HepG2 (cell line): Measurements from ENCODE around the gene SEH1L. TPM values are rescaled to one million over a fixed set of nuclear protein-coding genes. Genes with fewer than 3 reads are reported as not detected.

Source experiments
- ATAC-seq: fragments of 200-7000 bp; cut with Tn5 transposase; 3 replicates; pipeline ENCODE4 v1.9.1; 2020; ENCODE audit warnings: mild to moderate bottlenecking, moderate library complexity
- BruUV-seq: library from RNA; stranded (reverse); fragments of 400-500 nt; replicated peaks from 2 replicates; lab custom pipeline; 2021; lab: Mats Ljungman, UMichigan
- CTCF ChIA-PET: fragments of 300-600 bp; formaldehyde crosslinking; extraction: SDS; loops from one replicate; lab custom pipeline; 2021; ENCODE audit warnings: low total read pairs, inconsistent platforms, low intra/inter-chr PET ratio; lab: Yijun Ruan, JAX
- POLR2A ChIA-PET: fragments of 350-600 bp; sonication (Branson Sonifier 250); formaldehyde crosslinking; loops from one replicate; lab custom pipeline; 2020; ENCODE audit warnings: antibody characterized with exemption, inconsistent platforms; lab: Yijun Ruan, JAX
- DNase-seq: peaks from one replicate; pipeline ENCODE4 v3.0.0-alpha.2; 2015; ENCODE audit warnings: low spot score
- FAIRE-seq: peaks from 3 replicates; lab custom pipeline; 2011; peaks lifted over from hg19 to GRCh38; lab: Jason Lieb, UNC
- H2AFZ ChIP-seq: one replicate; pipeline ENCODE4 v1.6.1; 2011; ENCODE audit warnings: low read length, inconsistent platforms
- H3K27ac ChIP-seq: fragments of 300-600 bp; 3 replicates; pipeline ENCODE4 v1.8.0; 2011; ENCODE audit warnings: mixed run types, mild to moderate bottlenecking, mixed read lengths, low read length, inconsistent platforms; ENCODE audit not compliant: insufficient read depth; ENCODE audit errors: extremely low read length
- H3K27me3 ChIP-seq, 2 experiments: fragments of 200-600 bp in 1 of 2; 2 replicates in 1 of 2; 3 replicates in 1 of 2; pipeline versions ENCODE4 v1.6.0 to v1.8.0; 2011; ENCODE audit warnings: low read length in 2 of 2, mild to moderate bottlenecking in 2 of 2, moderate library complexity in 2 of 2, inconsistent platforms in 1 of 2; ENCODE audit not compliant: insufficient read depth in 2 of 2, control insufficient read depth in 1 of 2
- H3K36me3 ChIP-seq, 2 experiments: fragments of 200-600 bp in 1 of 2; replicated peaks in 1 of 2; 2 replicates in 1 of 2; 3 replicates in 1 of 2; pipeline versions ENCODE4 v1.5.1 to v1.8.0; 2011; ENCODE audit warnings: low read length in 2 of 2, inconsistent platforms in 1 of 2; ENCODE audit not compliant: insufficient read depth in 2 of 2, control insufficient read depth in 1 of 2
- H3K4me1 ChIP-seq: 2 replicates; pipeline ENCODE4 v1.5.1; 2012; ENCODE audit warnings: low read length, inconsistent platforms; ENCODE audit not compliant: insufficient read depth
- H3K4me2 ChIP-seq: 2 replicates; pipeline ENCODE4 v1.6.0; 2011; ENCODE audit warnings: low read depth, low read length, inconsistent platforms
- H3K4me3 ChIP-seq, 3 experiments: fragments of 200-600 bp in 1 of 3; sonication (generic), shearing (Covaris generic) in 1 of 3; replicated peaks in 1 of 3; 2 replicates each; pipeline ENCODE4 v1.5.1; 2011 to 2016; ENCODE audit warnings: low read length in 3 of 3, inconsistent platforms in 2 of 3, low read depth in 2 of 3, mild to moderate bottlenecking in 2 of 3, control low read depth in 1 of 3, mixed read lengths in 1 of 3; ENCODE audit not compliant: insufficient read depth in 1 of 3
- H3K79me2 ChIP-seq: one replicate; pipeline ENCODE4 v1.6.1; 2011; ENCODE audit warnings: low read length, inconsistent platforms; ENCODE audit not compliant: insufficient read depth
- H3K9ac ChIP-seq: 2 replicates; pipeline ENCODE4 v1.6.0; 2011; ENCODE audit warnings: mild to moderate bottlenecking, low read depth, low read length, inconsistent platforms; ENCODE audit not compliant: insufficient read depth
- H3K9me3 ChIP-seq: 2 replicates; pipeline ENCODE4 v1.5.1; 2012; ENCODE audit warnings: mild to moderate bottlenecking, low read length
- H4K20me1 ChIP-seq: 2 replicates; pipeline ENCODE4 v1.6.0; 2011; ENCODE audit warnings: inconsistent platforms, mild to moderate bottlenecking, low read length, moderate library complexity; ENCODE audit not compliant: insufficient read depth
- CENPX ChIP-seq: sonication (generic); formaldehyde crosslinking; IDR thresholded peaks from 2 replicates; pipeline ENCODE4 v1.9.0; 2021; ENCODE audit warnings: mild to moderate bottlenecking, missing genetic modification reagents, moderate library complexity
- E2F2 ChIP-seq: sonication (generic); formaldehyde crosslinking; IDR thresholded peaks from 2 replicates; pipeline ENCODE4 v1.4.0; 2020; ENCODE audit warnings: missing genetic modification reagents, borderline replicate concordance
- FOXP1 ChIP-seq, 2 experiments: fragments of 450-650 bp in 1 of 2; IDR thresholded peaks; 2 replicates each; pipeline ENCODE4 v1.6.1; 2017 to 2018; ENCODE audit warnings: antibody characterized with exemption in 1 of 2
- HOXA7 ChIP-seq: sonication (generic); formaldehyde crosslinking; IDR thresholded peaks from 2 replicates; pipeline ENCODE4 v1.8.1; 2022; ENCODE audit warnings: mild to moderate bottlenecking, missing genetic modification reagents, moderate library complexity
- HOXA9 ChIP-seq: sonication (generic); formaldehyde crosslinking; IDR thresholded peaks from 2 replicates; pipeline ENCODE4 v1.8.1; 2022; ENCODE audit warnings: missing genetic modification reagents, mild to moderate bottlenecking, moderate library complexity, borderline replicate concordance
- JUNB ChIP-seq: sonication (generic); formaldehyde crosslinking; IDR thresholded peaks from 2 replicates; pipeline ENCODE4 v1.8.0; 2022; ENCODE audit warnings: missing genetic modification reagents, mild to moderate bottlenecking, borderline replicate concordance
- MAF1 ChIP-seq: sonication (generic); formaldehyde crosslinking; IDR thresholded peaks from 2 replicates; pipeline ENCODE4 v1.5.0; 2020; ENCODE audit warnings: missing genetic modification reagents, borderline replicate concordance
- MTF1 ChIP-seq: sonication (generic); formaldehyde crosslinking; IDR thresholded peaks from 2 replicates; pipeline ENCODE4 v1.5.0; 2020; ENCODE audit warnings: missing genetic modification reagents
- NCOR1 ChIP-seq: fragments of 200-600 bp; sonication (generic); IDR thresholded peaks from 2 replicates; pipeline ENCODE4 v1.7.0; 2017; ENCODE audit warnings: antibody characterized with exemption, low read length, borderline replicate concordance
- NR2F1 ChIP-seq, 2 experiments: fragments of 450-650 bp in 1 of 2; formaldehyde crosslinking in 1 of 2; IDR thresholded peaks; 2 replicates each; pipeline versions ENCODE4 v1.5.0 to v1.6.1; 2016 to 2020; ENCODE audit warnings: mild to moderate bottlenecking in 1 of 2, missing compliant biosample characterization in 1 of 2, missing genetic modification reagents in 1 of 2, moderate library complexity in 1 of 2
- RFX5 ChIP-seq: IDR thresholded peaks from 2 replicates; pipeline ENCODE4 v1.6.1; 2011; ENCODE audit warnings: low read depth, low read length, improper control_type of control experiment
- SAFB2 ChIP-seq: sonication (generic); formaldehyde crosslinking; IDR thresholded peaks from 2 replicates; pipeline ENCODE4 v1.5.1; 2020; ENCODE audit warnings: missing genetic modification reagents, low read depth, mild to moderate bottlenecking, borderline replicate concordance
- SP2 ChIP-seq: sonication (generic); formaldehyde crosslinking; IDR thresholded peaks from 2 replicates; pipeline ENCODE4 v1.5.1; 2020; ENCODE audit warnings: mild to moderate bottlenecking, missing genetic modification reagents
- ZKSCAN5 ChIP-seq: sonication (generic); formaldehyde crosslinking; IDR thresholded peaks from 2 replicates; pipeline ENCODE4 v1.5.1; 2020; ENCODE audit warnings: mild to moderate bottlenecking, missing genetic modification reagents
- ZNF331 ChIP-seq: sonication (generic); formaldehyde crosslinking; IDR thresholded peaks from 2 replicates; pipeline ENCODE4 v1.4.0; 2020; ENCODE audit warnings: missing genetic modification reagents
- ZNF607 ChIP-seq: sonication (generic); formaldehyde crosslinking; IDR thresholded peaks from 2 replicates; pipeline ENCODE4 v1.5.1; 2020; ENCODE audit warnings: missing genetic modification reagents, mild to moderate bottlenecking, borderline replicate concordance
- ZNF652 ChIP-seq: IDR thresholded peaks from 2 replicates; pipeline ENCODE4 v1.6.1; 2016; ENCODE audit warnings: low read depth, borderline replicate concordance
- WGBS: methylation state at CpG from one replicate; pipeline ENCODE4 v1.1.6; 2017; ENCODE audit warnings: low lambda C conversion rate; 5-methylcytosine and 5-hydroxymethylcytosine counted together
- in situ Hi-C: cut with HindIII; loops from 2 replicates; pipeline ENCODE4 v1.10.0; 2017; ENCODE audit warnings: low pct_unique_long_range_greater_than_20kb; ENCODE audit not compliant: extremely low pct_ligation_motif_present
- intact Hi-C: fragments of 100-400 bp; cut with micrococcal nuclease; formaldehyde crosslinking; loops from one replicate; pipeline ENCODE4 v1.10.0; 2022; ENCODE audit not compliant: unreplicated experiment
- polyA plus RNA-seq, 8 experiments: library from polyadenylated mRNA; depleted of rRNA in 3 of 8; stranded (reverse) in 7 of 8; unstranded in 1 of 8; fragments of >200 nt; fragmentation: Illumina TruSeq in 4 of 8; extraction: Trizol in 4 of 8; gene quantifications; 2 replicates each; pipeline versions ENCODE4 v1.2.1 to v1.2.3, GENCODE V29; 2011 to 2016; ENCODE audit warnings: low read depth in 4 of 8, missing spikeins in 1 of 8, mixed read lengths in 1 of 8; ENCODE audit not compliant: insufficient read depth in 1 of 8
- total RNA-seq, 5 experiments: library from RNA; depleted of rRNA; stranded (reverse); fragments of >200 nt; fragmentation: Illumina TruSeq; extraction: Trizol; gene quantifications; 2 replicates each; pipeline ENCODE4 v1.2.3, GENCODE V29; 2016; ENCODE audit warnings: low read depth in 1 of 5

SEH1L gene
- total and polyA plus RNA-seq, 2 of the 13 experiments (the other 11 are each of a cell fraction or from before 2014, with no cell fraction given), result 59.6 to 63.5 TPM

- H3K9me3 ChIP-seq, result no peaks in the 10 kb centered on the region
- peaks cover 45% of the 10 kb centered on the region for H3K79me2 ChIP-seq
- peak within 1 kb of the TSS; percentile 87 to 96 (median 91) for H3K4me3 ChIP-seq
- H2AFZ ChIP-seq, result peak within 1 kb of the TSS; percentile 37
- peaks cover 49% of the 10 kb centered on the region for H3K4me1 ChIP-seq
- H3K27ac ChIP-seq, result peak within 1 kb of the TSS; percentile 86
- peak within 1 kb of the TSS; percentile 83 for H3K9ac ChIP-seq
- H3K36me3 ChIP-seq, result peaks cover 0 to 8% of the 10 kb centered on the region in 2 experiments; a peak in 2 of 5 replicates
- FAIRE-seq, result peak; percentile 88
- peak; percentile 96 for DNase-seq
- peak within 1 kb of the TSS; percentile 78 for H3K4me2 ChIP-seq
- 0% methylated on average over 25 of the region's 73 CpGs for WGBS
- ChIA-PET CTCF (no interaction called here), POLR2A (interaction anchor here (1.0 to 1.7 kb wide), 9 partner anchors 15 to 614 kb away, joined by 3 to 11 read pairs (median 3); partner anchors contain the start of genes AFG3L2, PSMG2, PTPN2 and SEH1L)
- H3K27me3 ChIP-seq, result no peaks in the 10 kb centered on the region; a peak in 2 of 5 replicates
- no TSS peak for BruUV-seq
- in situ Hi-C loops (no loop called here), intact Hi-C loops (loop anchor here (5.0 to 10.0 kb wide), 3 partner anchors 44 to 641 kb away; partner anchors contain the start of gene SEH1L)
- peak; percentile 93 for ATAC-seq
- no peaks in the 10 kb centered on the region for H4K20me1 ChIP-seq
- no peak for TF ChIP-seq FOXP1 (IDR thresholded peaks at IDR 0.05)
- TF ChIP-seq FOXP1 (CRISPR knock-in tag; IDR thresholded peaks at IDR 0.05), result no peak
- TF ChIP-seq SAFB2 (CRISPR knock-in tag), result peak; percentile 88; the same call in 1 of the 2 replicates
- peak; percentile 91; the same call in 1 of the 2 replicates for TF ChIP-seq E2F2 (CRISPR knock-in tag)
- TF ChIP-seq MAF1 (CRISPR knock-in tag), result peak; percentile 78; the same call in 1 of the 2 replicates
- no peak for TF ChIP-seq ZNF652 (CRISPR knock-in tag)
- peak; percentile 66; the same call in 1 of the 2 replicates for TF ChIP-seq JUNB
- TF ChIP-seq ZKSCAN5 (CRISPR knock-in tag), result 0 out of 2 replicates have a peak, but pooled peaks have one; percentile 15
- peak; percentile 92 for TF ChIP-seq SP2 (CRISPR knock-in tag)
- TF ChIP-seq ZNF331 (CRISPR knock-in tag), result peak; percentile 51; the same call in 1 of the 2 replicates
- peak; percentile 94; the same call in 1 of the 2 replicates for TF ChIP-seq HOXA9 (CRISPR knock-in tag)
- TF ChIP-seq RFX5, result 0 out of 2 replicates have a peak, but pooled peaks have one; percentile 38
- TF ChIP-seq CENPX, result no peak
- peak in 1 of 2 experiments; percentile 35; a peak in 1 of 4 replicates for TF ChIP-seq NR2F1 (CRISPR knock-in tag; IDR thresholded peaks at IDR 0.05)
- no peak for TF ChIP-seq HOXA7 (CRISPR knock-in tag)
- peak; percentile 95 for TF ChIP-seq ZNF607 (CRISPR knock-in tag)
- no peak for TF ChIP-seq NCOR1
- TF ChIP-seq MTF1 (CRISPR knock-in tag), result peak; percentile 97
Measured at GRCh38 chr18:12990967-12991820, 43.4 kb downstream of the SEH1L start, which contains the start of gene CEP192. TSS of gene CEP192 (plus strand) at chr18:12991362. CDS start at chr18:12999425, 8,063 bp downstream.
